ENCODE measurements around the gene HNRNPH1. TPM values are rescaled to one million over a fixed set of nuclear protein-coding genes. Genes with fewer than 3 reads are reported as not detected.

Gene HNRNPH1
- total RNA-seq, 4 donors from 2014 or later = 182 to 474 (median 317) TPM

DNA sequence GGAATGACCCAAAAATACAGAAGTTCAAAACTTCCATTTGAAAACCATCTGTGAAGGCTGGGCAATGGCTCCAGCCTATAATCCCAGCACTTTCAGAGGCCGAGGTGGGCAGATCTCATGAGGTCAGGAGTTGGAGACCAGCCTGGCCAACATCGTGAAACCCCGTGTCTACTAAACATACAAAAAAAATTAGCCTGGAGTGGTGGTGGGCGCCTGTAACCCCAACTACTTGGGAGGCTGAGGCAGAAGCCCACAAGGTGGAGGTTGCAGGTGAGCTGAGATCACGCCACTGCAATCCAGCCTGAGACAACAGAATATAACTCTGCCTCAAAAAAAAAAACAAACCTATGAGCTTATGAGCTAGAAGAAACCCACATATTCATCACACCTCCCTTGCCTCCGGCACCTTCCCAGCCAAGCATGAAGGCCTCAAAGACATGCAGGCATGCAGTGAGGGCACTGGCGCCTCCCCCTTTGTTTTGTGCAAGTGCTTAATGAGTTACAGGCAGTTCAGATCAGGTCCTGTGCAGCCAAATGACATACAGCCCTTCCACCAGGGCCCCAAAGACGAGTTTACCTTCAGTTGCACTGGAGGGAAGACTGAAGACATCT is 9.9 kb downstream of the HNRNPH1 start:
- no peak overlapping the region for H3K4me3 ChIP-seq (ENCODE audit: low read depth, poor library complexity, severe bottlenecking)
- no peak for DNase-seq (ENCODE audit: low spot score in 2 of 2)
- no peak for TF ChIP-seq POLR2A (IDR thresholded peaks at IDR 0.05)
- TF ChIP-seq, protein P1, sequence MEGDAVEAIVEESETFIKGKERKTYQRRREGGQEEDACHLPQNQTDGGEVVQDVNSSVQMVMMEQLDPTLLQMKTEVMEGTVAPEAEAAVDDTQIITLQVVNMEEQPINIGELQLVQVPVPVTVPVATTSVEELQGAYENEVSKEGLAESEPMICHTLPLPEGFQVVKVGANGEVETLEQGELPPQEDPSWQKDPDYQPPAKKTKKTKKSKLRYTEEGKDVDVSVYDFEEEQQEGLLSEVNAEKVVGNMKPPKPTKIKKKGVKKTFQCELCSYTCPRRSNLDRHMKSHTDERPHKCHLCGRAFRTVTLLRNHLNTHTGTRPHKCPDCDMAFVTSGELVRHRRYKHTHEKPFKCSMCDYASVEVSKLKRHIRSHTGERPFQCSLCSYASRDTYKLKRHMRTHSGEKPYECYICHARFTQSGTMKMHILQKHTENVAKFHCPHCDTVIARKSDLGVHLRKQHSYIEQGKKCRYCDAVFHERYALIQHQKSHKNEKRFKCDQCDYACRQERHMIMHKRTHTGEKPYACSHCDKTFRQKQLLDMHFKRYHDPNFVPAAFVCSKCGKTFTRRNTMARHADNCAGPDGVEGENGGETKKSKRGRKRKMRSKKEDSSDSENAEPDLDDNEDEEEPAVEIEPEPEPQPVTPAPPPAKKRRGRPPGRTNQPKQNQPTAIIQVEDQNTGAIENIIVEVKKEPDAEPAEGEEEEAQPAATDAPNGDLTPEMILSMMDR (IDR thresholded peaks at IDR 0.05) = no peak
- intact Hi-C loops (cut with DNase I; ENCODE audit: low total_unique reads) = no loop called here
- 74 to 84% methylated on average over 8 of the region's 8 CpGs for WGBS, 2 donors

DNA sequence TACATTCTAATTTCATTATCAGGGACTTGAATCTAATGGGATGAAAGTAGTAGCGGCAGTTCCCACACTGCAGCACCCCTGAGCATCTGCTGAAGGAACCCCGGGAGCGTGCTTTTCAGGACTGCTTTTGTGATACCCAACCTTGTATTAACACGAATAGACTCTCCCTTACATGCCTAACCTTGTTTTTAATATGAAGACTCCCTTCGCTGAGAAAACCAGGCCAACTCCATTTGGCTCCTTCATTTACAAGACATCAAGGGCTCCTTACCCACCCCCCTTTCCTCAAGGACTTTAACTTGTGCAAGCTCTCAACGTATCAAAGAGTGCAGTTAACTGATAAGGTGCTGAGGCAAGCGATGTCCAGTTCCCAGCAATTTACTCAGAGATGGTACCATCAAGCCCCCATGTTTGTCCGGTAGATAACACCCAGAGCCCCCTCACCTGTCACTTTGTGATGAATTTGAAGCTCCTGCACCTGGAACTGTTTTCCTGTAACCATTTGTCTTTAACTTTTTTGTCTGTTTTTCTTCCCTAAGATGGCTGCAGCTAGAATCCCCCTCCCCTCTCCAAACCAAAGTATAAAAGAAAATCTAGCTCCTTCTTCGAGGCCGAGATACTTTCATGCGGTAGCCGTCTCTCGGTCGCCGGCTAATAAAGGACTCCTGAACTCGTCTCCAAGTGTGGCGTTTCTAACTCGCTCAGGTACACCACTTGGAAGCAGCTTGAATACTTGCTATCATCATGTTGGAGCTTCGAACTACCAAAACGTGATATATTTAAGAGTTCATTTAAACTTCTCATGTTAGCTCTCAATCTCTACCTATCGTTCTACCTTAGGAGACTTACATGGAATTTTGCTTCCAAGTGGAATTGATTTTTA is 10.7 kb downstream of the HNRNPH1 start:
- DNase-seq (ENCODE audit: low spot score in 2 of 2) = no peak
- intact Hi-C loops (cut with DNase I; ENCODE audit: low total_unique reads) = no loop called here
- no peak overlapping the region for H3K4me3 ChIP-seq (ENCODE audit: low read depth, poor library complexity, severe bottlenecking)
- 80 to 85% methylated on average over 21 of the region's 21 CpGs for WGBS, 2 donors
- no peak for TF ChIP-seq POLR2A (IDR thresholded peaks at IDR 0.05)
- TF ChIP-seq, protein P1 (IDR thresholded peaks at IDR 0.05) = no peak

DNA sequence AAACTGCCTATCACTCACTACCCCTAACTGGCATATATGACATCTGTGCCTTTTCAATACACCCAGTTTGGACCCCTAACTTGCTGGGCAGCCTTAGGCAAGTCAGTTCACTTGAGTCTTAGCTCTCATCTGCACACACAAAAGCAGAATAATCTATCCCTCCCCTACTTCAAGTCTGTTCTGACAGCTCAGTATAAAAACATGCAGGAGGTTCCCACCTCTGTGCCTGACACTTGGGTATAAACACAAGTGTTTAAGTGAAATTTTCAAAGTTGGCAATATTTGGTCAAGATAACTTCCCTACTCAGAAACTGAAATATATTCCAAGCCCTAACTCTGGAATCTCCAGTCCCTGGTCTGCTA is 12.6 kb downstream of the HNRNPH1 start:
- TF ChIP-seq POLR2A (IDR thresholded peaks at IDR 0.05) = no peak
- TF ChIP-seq, protein P1 (IDR thresholded peaks at IDR 0.05) = no peak
- DNase-seq (ENCODE audit: low spot score in 2 of 2) = no peak
- no peak overlapping the region for H3K4me3 ChIP-seq (ENCODE audit: low read depth, poor library complexity, severe bottlenecking)
- intact Hi-C loops (cut with DNase I; ENCODE audit: low total_unique reads) = no loop called here

DNA sequence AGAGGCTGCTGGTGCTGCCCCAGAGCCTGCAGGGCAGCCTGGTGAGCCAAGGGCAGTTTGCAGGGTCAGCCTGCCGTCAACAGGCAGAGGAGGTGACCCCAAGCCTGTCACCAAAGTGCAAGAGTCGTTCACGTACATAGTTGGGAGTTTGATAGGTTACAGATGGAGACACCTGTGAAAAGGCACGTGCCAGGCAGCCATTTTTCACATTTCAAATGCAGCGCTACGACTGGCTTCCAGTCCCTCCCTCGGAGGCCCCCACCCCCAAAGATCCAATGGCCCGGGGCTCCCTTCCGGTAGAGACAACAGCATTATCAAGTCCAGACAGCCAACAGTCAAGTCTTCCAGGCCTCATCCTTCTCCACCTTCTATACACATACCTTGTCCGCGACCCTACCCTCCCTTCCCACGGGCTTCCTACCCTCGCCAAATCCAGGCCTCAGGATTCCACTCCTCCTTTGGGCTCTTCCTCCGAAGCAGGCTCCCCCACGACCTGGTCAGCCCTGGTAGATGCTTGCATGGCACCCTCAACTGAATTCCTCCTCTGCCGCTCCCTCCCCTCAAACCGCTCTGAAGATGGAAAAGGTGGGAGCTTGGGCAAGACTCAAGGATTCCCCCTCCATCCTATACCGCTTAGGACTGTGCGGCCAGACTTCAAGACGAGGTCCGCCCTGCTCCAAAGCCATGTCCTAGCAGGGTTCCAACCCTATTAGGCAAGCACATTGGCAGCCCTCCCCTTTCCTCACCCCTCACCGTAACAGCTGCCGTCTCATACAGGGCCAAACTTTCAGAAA is 13.2 kb downstream of the HNRNPH1 start:
- TF ChIP-seq, protein P1 (IDR thresholded peaks at IDR 0.05) = no peak
- TF ChIP-seq POLR2A (IDR thresholded peaks at IDR 0.05) = no peak
- WGBS, 2 donors = 62 to 70% methylated on average over 23 of the region's 23 CpGs
- H3K4me3 ChIP-seq (ENCODE audit: low read depth, poor library complexity, severe bottlenecking) = no peak overlapping the region
- no peak for DNase-seq (ENCODE audit: low spot score in 2 of 2)
- intact Hi-C loops (cut with DNase I; ENCODE audit: low total_unique reads) = no loop called here

DNA sequence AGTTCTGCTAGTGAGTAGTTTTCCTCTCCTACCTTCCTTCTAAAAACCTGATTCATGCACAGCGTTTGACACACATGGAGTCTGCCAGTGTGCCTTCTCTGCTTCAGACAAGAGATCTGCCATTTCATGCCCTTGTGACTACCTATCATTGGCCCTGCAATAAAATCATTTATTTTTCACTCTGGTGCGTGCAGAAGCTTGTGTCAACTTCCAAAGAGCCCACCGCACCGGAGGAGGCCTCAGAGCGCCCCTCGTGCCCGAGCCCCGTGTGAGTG is 13.7 kb downstream of the HNRNPH1 start:
- no peak for TF ChIP-seq POLR2A (IDR thresholded peaks at IDR 0.05)
- TF ChIP-seq, protein P1 (IDR thresholded peaks at IDR 0.05) = no peak
- no peak for DNase-seq (ENCODE audit: low spot score in 2 of 2)
- WGBS, 2 donors = 79% methylated on average over 8 of the region's 8 CpGs
- intact Hi-C loops (cut with DNase I; ENCODE audit: low total_unique reads) = no loop called here
- H3K4me3 ChIP-seq (ENCODE audit: low read depth, poor library complexity, severe bottlenecking) = no peak overlapping the region
